AG04450 (cell line): Measurements from ENCODE around the gene FUOM. TPM values are rescaled to one million over a fixed set of nuclear protein-coding genes. Genes with fewer than 3 reads are reported as not detected.
A peak's percentile ranks its signal among the peaks of the same experiment; 100 is the strongest.
"Not testable (repeated sequence)": the region's sequence is repeated elsewhere in the genome, so short reads cannot be mapped to it uniquely, and the experiment has no call there.

ENCODE experiments used
- CTCF ChIA-PET: fragments of 300-600, 350-600 bp; formaldehyde crosslinking; extraction: SDS; loops from one replicate; lab custom pipeline; 2022; ENCODE audit warnings: antibody characterized with exemption, inconsistent platforms; lab: Charles Lee
- POLR2A ChIA-PET: fragments of 350-600 bp; formaldehyde crosslinking; extraction: SDS; loops from one replicate; lab custom pipeline; 2021; ENCODE audit warnings: antibody characterized with exemption, inconsistent platforms; lab: Yijun Ruan, JAX
- DNase-seq: peaks from one replicate; pipeline ENCODE4 v3.0.0-alpha.2; 2011; ENCODE audit warnings: low read depth, low spot score
- H3K27ac ChIP-seq: one replicate; pipeline ENCODE4 v1.5.1; 2012; ENCODE audit warnings: low read depth, low read length, control low read depth
- H3K27me3 ChIP-seq: one replicate; pipeline ENCODE4 v1.6.0; 2012; ENCODE audit warnings: low read length; ENCODE audit not compliant: control insufficient read depth, insufficient read depth
- H3K4me3 ChIP-seq: 2 replicates; pipeline ENCODE4 v1.5.1; 2011; ENCODE audit warnings: mild to moderate bottlenecking, low read depth, low read length, control low read depth
- H3K9me3 ChIP-seq: 2 replicates; pipeline ENCODE4 v1.5.1; 2012; ENCODE audit warnings: low read length; ENCODE audit not compliant: control insufficient read depth, insufficient read depth
- polyA plus RNA-seq: library from polyadenylated mRNA; depleted of rRNA; stranded (reverse); fragments of >200 nt; gene quantifications from 2 replicates; pipeline ENCODE4 v1.2.3, GENCODE V29; 2011
- TF ChIP-seq, protein P1 (sequence below): IDR thresholded peaks from 2 replicates; pipeline ENCODE4 v1.5.1; 2011; ENCODE audit warnings: low read depth, low read length, control low read depth, inconsistent platforms

FUOM gene
- polyA plus RNA-seq, 1 experiment = 17.8 TPM

DNA sequence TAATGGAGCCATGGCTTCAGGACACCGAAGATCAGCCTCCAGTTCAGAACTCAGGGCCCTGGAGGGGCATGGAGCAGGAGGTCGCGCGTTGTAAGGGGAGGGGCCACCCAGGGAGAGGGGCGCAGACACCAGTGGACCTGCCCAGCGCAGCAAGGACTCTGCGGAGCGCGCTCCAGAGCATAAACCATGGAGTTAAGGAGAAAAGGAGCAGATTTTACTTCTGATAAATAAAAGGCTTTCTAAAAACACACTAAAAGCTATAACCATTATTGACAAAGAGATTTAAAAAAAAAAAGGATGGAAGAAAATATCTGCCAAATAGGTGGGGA is 31.6 kb downstream of the FUOM start:
- Histone ChIP-seq H3K9me3 (no peaks in the 10 kb centered on the region; the same call in 1 of the 2 replicates), H3K27ac (no peak overlapping the region), H3K4me3 (peak overlapping the region; percentile 47), H3K27me3 (peaks cover 19% of the 10 kb centered on the region)
- TF ChIP-seq, protein P1, sequence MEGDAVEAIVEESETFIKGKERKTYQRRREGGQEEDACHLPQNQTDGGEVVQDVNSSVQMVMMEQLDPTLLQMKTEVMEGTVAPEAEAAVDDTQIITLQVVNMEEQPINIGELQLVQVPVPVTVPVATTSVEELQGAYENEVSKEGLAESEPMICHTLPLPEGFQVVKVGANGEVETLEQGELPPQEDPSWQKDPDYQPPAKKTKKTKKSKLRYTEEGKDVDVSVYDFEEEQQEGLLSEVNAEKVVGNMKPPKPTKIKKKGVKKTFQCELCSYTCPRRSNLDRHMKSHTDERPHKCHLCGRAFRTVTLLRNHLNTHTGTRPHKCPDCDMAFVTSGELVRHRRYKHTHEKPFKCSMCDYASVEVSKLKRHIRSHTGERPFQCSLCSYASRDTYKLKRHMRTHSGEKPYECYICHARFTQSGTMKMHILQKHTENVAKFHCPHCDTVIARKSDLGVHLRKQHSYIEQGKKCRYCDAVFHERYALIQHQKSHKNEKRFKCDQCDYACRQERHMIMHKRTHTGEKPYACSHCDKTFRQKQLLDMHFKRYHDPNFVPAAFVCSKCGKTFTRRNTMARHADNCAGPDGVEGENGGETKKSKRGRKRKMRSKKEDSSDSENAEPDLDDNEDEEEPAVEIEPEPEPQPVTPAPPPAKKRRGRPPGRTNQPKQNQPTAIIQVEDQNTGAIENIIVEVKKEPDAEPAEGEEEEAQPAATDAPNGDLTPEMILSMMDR = no peak
- no peak for DNase-seq
- ChIA-PET CTCF (no interaction called here), POLR2A (no interaction called here)

DNA sequence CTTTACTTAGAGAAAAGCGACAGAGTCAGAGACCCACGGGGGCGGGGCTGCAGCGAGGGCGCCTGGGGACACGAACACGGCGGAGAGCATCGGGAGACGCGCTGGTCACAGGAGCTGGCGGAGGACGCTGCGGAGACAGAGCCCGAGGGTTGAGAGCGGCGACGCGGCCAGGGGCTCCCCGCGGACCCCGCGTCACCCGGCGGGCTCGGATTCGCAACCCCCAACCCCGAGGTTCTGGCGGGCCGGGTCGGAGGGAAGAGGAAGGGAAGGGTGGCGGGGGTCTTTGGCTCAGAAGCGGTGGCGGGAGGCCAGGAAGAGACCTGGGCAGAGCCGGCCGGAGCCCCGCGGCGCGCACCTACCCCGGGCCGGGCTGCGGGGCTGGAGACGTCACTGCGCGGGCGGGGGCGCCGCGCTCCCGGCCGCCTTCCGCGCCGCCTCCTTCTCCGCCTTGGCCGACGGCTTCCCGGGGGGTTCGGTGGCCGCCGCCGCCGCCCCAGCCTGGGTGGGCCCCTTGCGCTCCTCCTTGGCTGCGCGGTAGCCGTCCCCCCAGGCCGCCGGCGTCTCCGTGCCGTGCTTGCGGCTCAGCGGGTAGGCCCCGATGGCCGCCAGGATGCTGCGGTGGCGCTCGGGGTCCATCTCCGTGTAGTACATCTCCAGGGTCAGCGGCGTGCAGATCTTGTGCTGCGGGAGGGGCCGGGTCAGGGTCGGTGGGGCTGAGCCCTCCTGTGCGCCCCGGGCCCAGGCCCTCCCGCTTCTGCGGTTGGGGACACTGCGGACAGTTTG is 32.2 kb downstream of the FUOM start:
- Histone ChIP-seq H3K4me3 (peak overlapping the region; percentile 56), H3K27ac (no peak overlapping the region), H3K27me3 (peaks cover 17% of the 10 kb centered on the region), H3K9me3 (peaks cover 4% of the 10 kb centered on the region)
- TF ChIP-seq, protein P1 = no peak
- CTCF ChIA-PET = no interaction called here
- POLR2A ChIA-PET = no interaction called here
- DNase-seq = no peak

DNA sequence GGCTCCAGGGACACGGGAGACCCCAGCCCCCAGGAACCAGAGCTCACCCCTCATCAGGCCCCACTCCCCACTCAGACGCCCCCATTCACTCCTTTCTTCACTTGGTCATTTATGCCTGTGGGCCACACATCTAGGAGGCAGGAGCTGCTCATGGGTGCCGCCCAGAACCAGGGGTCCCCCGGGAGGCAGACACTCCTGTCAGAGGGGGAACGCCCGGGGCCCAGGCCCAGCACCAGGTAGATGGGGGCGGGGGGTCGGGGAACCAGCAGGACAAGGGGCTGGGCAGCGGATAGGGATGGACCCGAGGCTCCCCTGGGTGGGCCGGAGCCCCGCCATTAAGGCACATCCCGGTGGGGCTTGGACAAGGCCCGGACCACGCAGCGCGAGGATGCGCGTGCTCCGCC is 33.0 kb downstream of the FUOM start:
- H3K27ac ChIP-seq = no peak overlapping the region
- no peak for DNase-seq
- peak overlapping the region; percentile 56; the same call in 1 of the 2 replicates for H3K4me3 ChIP-seq
- peaks cover 17% of the 10 kb centered on the region for H3K27me3 ChIP-seq
- peaks cover 7% of the 10 kb centered on the region for H3K9me3 ChIP-seq
- ChIA-PET CTCF (interaction anchor here (0.6 to 1.7 kb wide), 3 partner anchors 10 to 466 kb away, joined by 3 read pairs; no protein-coding TSS in a partner anchor), POLR2A (interaction anchor here (0.6 kb wide), 1 partner anchor 32 kb away, joined by 5 read pairs; no protein-coding TSS in a partner anchor)
- TF ChIP-seq, protein P1 = no peak

DNA sequence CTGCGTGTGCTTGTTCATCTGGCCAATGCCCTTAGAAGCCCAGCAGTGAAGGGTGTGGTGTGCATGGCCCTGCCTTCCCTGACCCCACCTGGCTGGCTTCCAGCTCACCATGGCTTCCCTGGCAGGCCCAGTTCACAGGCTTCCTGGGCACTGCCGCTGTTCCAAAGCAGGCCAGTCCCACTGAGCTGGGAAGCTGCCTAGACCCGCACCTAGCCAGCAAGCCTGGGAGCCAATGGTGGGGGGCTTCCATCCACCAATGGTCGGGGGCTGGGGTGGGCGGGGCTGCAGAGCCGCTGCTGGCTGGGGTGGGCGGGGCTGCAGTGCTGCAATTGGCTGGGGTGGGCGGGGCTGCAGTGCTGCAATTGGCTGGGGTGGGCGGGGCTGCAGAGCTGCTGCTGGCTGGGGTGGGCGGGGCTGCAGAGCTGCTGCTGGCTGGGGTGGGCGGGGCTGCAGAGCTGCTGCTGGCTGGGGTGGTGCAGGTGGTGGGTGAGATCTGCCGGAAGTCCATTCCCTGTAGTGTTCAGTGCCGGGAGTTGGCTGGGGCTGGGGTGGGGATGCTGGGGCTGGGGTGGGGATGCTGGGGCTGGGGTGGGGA is 33.5 kb downstream of the FUOM start:
- peak overlapping the region; percentile 7; the same call in 1 of the 2 replicates for H3K4me3 ChIP-seq
- no peak for DNase-seq
- POLR2A ChIA-PET = interaction anchor here (0.6 kb wide), 1 partner anchor 31 kb away, joined by 5 read pairs; no protein-coding TSS in a partner anchor

DNA sequence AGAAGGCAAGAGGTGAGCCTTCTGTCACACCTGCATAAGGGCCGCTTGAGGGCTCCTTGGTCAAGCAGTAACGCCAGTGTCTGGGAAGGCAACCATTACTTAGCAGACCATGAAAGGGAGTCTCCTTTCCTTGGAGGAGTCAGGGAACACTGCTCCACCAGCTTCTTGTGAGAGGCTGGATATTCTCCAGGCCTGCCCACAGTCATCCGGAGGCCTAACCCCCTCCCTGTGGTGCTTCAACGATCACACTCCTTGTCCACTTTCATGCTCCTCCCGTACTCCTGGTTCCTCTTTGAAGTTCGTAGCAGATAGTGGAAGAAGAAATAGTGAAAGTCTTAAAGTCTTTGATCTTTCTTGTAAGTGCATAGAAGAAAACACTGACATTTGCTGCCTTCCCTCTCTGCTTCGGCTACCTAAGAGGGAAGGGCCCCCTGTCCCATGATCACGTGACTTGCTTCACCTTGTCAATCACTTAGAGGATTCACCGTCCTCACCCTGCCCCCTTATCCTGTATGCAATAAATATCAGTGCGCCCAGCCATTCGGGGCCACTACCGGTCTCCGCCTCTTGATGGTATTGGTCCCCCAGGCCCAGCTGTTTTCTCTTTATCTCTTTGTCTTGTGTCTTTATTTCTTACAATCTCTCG is 35.6 kb downstream of the FUOM start:
- H3K4me3 ChIP-seq, CTCF ChIA-PET, H3K9me3 ChIP-seq, H3K27ac ChIP-seq, POLR2A ChIA-PET, DNase-seq: not testable (repeated sequence)
- H3K27me3 ChIP-seq = peaks cover 17% of the 10 kb centered on the region

More for the DNA sequence above, 33.5 kb downstream of the FUOM start:
- CTCF ChIA-PET = interaction anchor here (0.6 to 1.7 kb wide), 5 partner anchors 10 to 466 kb away, joined by 3 read pairs; no protein-coding TSS in a partner anchor
- Histone ChIP-seq H3K27me3 (peaks cover 17% of the 10 kb centered on the region), H3K9me3 (peaks cover 7% of the 10 kb centered on the region), H3K27ac (no peak overlapping the region)
- TF ChIP-seq, protein P1 = no peak

DNA sequence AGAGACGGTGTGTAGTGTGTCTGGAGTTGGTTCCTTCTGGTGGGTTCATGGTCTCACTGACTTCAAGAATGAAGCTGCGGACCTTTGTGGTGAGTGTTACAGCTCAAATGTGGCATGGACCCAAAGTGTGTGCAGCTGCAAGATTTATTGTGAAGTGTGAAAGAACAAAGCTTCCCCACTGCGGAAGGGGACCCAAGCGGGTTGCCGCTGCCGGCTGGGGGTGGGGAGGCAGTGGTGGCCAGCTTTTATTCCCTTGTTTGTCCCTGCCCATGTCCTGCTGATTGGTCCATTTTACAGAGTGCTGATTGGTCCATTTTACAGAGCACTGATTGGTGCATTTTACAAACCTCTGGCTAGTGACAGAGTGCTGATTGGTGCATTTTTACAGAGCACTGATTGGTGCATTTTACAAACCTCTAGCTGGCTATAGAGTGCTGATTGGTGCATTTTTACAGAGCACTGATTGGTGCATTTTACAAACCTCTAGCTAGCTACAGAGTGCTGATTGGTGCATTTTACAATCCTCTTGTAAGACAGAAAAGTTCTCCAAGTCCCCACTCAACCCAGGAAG is 36.9 kb downstream of the FUOM start:
- H3K27me3 ChIP-seq, H3K27ac ChIP-seq, POLR2A ChIA-PET, DNase-seq, H3K4me3 ChIP-seq: not testable (repeated sequence)
- H3K9me3 ChIP-seq = peaks cover 11% of the 10 kb centered on the region
- CTCF ChIA-PET = interaction anchor here (1.2 to 1.4 kb wide), 2 partner anchors 9 to 13 kb away, joined by 7 to 9 read pairs; no protein-coding TSS in a partner anchor
